Measurements from ENCODE around the gene FOXS1.
"Not testable (repeated sequence)": the region's sequence is repeated elsewhere in the genome, so short reads cannot be mapped to it uniquely, and the experiment has no call there.

The FOXS1 gene

GRCh38 chr20:31817461-31817860 lies 27.9 kb downstream of the FOXS1 start:
- Histone ChIP-seq H3K4me2 (ENCODE audit: low read length) (no peak overlapping the region), H3K4me1 (ENCODE audit: control insufficient read depth, low read length) (no peaks in the 10 kb centered on the region), H3K4me3 (ENCODE audit: low read length) (no peak overlapping the region), H3F3A (ENCODE audit: control insufficient read depth, insufficient read depth) (no peaks in the 10 kb centered on the region), H3K27ac (ENCODE audit: low read depth, low read length) (no peak overlapping the region), H3K9me2 (replicated peaks; ENCODE audit: control insufficient read depth, low read length) (no peaks in the 10 kb centered on the region), H3K27me3 (ENCODE audit: control insufficient read depth, low read length) (no peaks in the 10 kb centered on the region), H3K79me2 (ENCODE audit: control insufficient read depth, low read length) (no peaks in the 10 kb centered on the region), H3K36me3 (ENCODE audit: control insufficient read depth, low read length) (no peaks in the 10 kb centered on the region), H4K20me1 (ENCODE audit: control insufficient read depth, insufficient read depth, low read depth, low read length) (no peaks in the 10 kb centered on the region), H3K9me3 (ENCODE audit: control insufficient read depth, insufficient read depth, low read length) (no peaks in the 10 kb centered on the region)
- no peak for TF ChIP-seq CTCF (IDR thresholded peaks at IDR 0.05; ENCODE audit: low read depth, low read length, poor library complexity, severe bottlenecking)
- TF ChIP-seq EZH2phosphoT487 (IDR thresholded peaks at IDR 0.05; ENCODE audit: borderline replicate concordance, low read length): no peak

DNA sequence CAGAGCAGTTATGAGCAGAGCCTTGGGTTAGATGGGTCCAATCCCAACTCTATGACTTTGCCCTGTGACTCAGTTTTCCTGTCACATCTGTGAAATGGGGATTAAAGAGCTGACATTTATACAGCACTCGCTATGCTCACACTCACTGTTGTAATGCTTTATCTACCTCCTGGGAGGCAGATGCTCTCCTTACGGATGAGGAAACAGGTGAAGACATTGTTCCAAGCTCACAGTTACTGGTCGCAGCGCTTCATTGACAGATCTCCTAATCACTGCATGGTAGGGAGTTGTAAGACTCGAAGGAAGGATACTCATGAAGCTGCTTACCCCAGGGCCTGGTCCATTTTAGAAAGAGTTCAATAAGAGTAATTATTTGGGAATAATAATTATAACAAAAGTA lies 29.2 kb downstream of the FOXS1 start:
- no peaks in the 10 kb centered on the region for H3K9me3 ChIP-seq (ENCODE audit: control insufficient read depth, insufficient read depth, low read length)
- H3K4me2 ChIP-seq (ENCODE audit: low read length): no peak overlapping the region
- no peaks in the 10 kb centered on the region for H3K9me2 ChIP-seq (replicated peaks; ENCODE audit: control insufficient read depth, low read length)
- no peak overlapping the region for H3K4me3 ChIP-seq (ENCODE audit: low read length)
- TF ChIP-seq EZH2phosphoT487 (IDR thresholded peaks at IDR 0.05; ENCODE audit: borderline replicate concordance, low read length): no peak
- H3K27me3 ChIP-seq (ENCODE audit: control insufficient read depth, low read length): no peaks in the 10 kb centered on the region
- no peaks in the 10 kb centered on the region for H3K4me1 ChIP-seq (ENCODE audit: control insufficient read depth, low read length)
- no peaks in the 10 kb centered on the region for H3K79me2 ChIP-seq (ENCODE audit: control insufficient read depth, low read length)
- no peaks in the 10 kb centered on the region for H3K36me3 ChIP-seq (ENCODE audit: control insufficient read depth, low read length)
- no peaks in the 10 kb centered on the region for H3F3A ChIP-seq (ENCODE audit: control insufficient read depth, insufficient read depth)
- no peak overlapping the region for H3K27ac ChIP-seq (ENCODE audit: low read depth, low read length)
- no peaks in the 10 kb centered on the region for H4K20me1 ChIP-seq (ENCODE audit: control insufficient read depth, insufficient read depth, low read depth, low read length)

DNA sequence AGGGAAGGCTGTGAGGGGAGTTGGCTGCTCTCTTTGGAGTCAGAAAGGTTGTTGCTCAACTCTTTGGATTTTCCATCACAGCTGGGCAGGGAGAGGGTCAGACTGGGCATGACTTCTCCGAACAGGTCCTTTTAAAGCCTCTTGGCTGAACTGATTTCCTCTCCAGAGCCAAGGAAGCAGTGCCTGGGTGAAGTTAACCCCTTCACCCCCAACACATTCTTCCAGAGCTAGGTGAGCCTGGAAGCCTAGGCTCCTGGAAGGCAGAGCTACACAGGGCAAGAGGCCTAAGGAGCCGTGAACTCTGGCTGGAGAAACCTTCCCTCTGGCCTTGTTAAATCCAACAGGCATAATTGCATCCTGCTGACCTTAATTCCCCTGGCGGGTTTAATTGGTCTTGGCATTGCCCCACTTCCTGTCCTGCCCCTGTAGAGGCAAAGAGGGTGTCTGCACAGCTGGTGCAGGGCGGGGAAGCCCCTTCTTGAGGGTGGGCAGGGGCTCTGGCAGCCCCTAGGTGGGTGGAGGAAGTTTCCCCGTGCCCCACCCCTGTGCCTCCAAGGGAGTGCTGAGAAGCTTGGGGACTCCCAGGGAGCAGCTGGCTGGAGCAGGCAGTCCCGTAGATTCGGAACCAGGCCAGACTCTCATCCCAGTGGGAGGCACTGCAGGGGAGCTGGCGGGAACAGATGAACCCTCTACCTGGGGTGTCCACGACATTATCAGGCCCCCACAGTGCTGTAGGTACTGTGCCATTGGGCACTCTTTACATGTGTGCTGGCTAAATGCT lies 29.8 kb downstream of the FOXS1 start:
- TF ChIP-seq CTCF (IDR thresholded peaks at IDR 0.05; ENCODE audit: low read depth, low read length, poor library complexity, severe bottlenecking) (no peak), EZH2phosphoT487 (IDR thresholded peaks at IDR 0.05; ENCODE audit: borderline replicate concordance, low read length) (no peak)
- Histone ChIP-seq H3K79me2 (ENCODE audit: control insufficient read depth, low read length) (no peaks in the 10 kb centered on the region), H3K9me2 (replicated peaks; ENCODE audit: control insufficient read depth, low read length) (no peaks in the 10 kb centered on the region), H3K4me1 (ENCODE audit: control insufficient read depth, low read length) (no peaks in the 10 kb centered on the region), H4K20me1 (ENCODE audit: control insufficient read depth, insufficient read depth, low read depth, low read length) (no peaks in the 10 kb centered on the region), H3F3A (ENCODE audit: control insufficient read depth, insufficient read depth) (no peaks in the 10 kb centered on the region), H3K4me2 (ENCODE audit: low read length) (no peak overlapping the region), H3K27me3 (ENCODE audit: control insufficient read depth, low read length) (no peaks in the 10 kb centered on the region), H3K27ac (ENCODE audit: low read depth, low read length) (no peak overlapping the region), H3K36me3 (ENCODE audit: control insufficient read depth, low read length) (no peaks in the 10 kb centered on the region), H3K4me3 (ENCODE audit: low read length) (no peak overlapping the region), H3K9me3 (ENCODE audit: control insufficient read depth, insufficient read depth, low read length) (no peaks in the 10 kb centered on the region)

- H3K36me3 ChIP-seq (ENCODE audit: control insufficient read depth, low read length); H3K4me3 ChIP-seq (ENCODE audit: low read length); H3K9me3 ChIP-seq (ENCODE audit: control insufficient read depth, insufficient read depth, low read length); H3K4me1 ChIP-seq (ENCODE audit: control insufficient read depth, low read length); H3K9me2 ChIP-seq (replicated peaks; ENCODE audit: control insufficient read depth, low read length); H3F3A ChIP-seq (ENCODE audit: control insufficient read depth, insufficient read depth); H3K79me2 ChIP-seq (ENCODE audit: control insufficient read depth, low read length); H3K4me2 ChIP-seq (ENCODE audit: low read length); H3K27me3 ChIP-seq (ENCODE audit: control insufficient read depth, low read length); H4K20me1 ChIP-seq (ENCODE audit: control insufficient read depth, insufficient read depth, low read depth, low read length); H3K27ac ChIP-seq (ENCODE audit: low read depth, low read length): not testable (repeated sequence)
Observed at GRCh38 chr20:31814142-31814541, 31.3 kb downstream of the FOXS1 start.
